Endothelial cell of umbilical vein (primary cell): Measurements from ENCODE around the gene HOXC11. TPM values are rescaled to one million over a fixed set of nuclear protein-coding genes. Genes with fewer than 3 reads are reported as not detected.

Source experiments
- BruUV-seq: library from RNA; stranded (reverse); fragments of 400-500 nt; replicated peaks from 2 replicates; lab custom pipeline; 2021; lab: Mats Ljungman, UMichigan
- CTCF ChIA-PET: fragments of 300-600, 350-600 bp; sonication (Branson Sonifier 250); formaldehyde crosslinking; loops from one replicate; lab custom pipeline; 2021; ENCODE audit warnings: antibody characterized with exemption, inconsistent platforms; lab: Charles Lee
- POLR2A ChIA-PET: fragments of 300-600, 350-600 bp; sonication (Branson Sonifier 250); formaldehyde crosslinking; loops from one replicate; lab custom pipeline; 2021; ENCODE audit warnings: antibody characterized with exemption, inconsistent platforms; lab: Charles Lee
- DNase-seq: peaks from one replicate; pipeline ENCODE4 v3.0.0-alpha.2; 2011; ENCODE audit warnings: low read depth, low spot score
- FAIRE-seq: peaks from 2 replicates; lab custom pipeline; 2011; peaks lifted over from hg19 to GRCh38; lab: Jason Lieb, UNC
- H2AFZ ChIP-seq: 2 replicates; pipeline ENCODE4 v1.6.0; 2012; ENCODE audit warnings: low read depth, low read length, control low read depth, inconsistent platforms
- H3K27ac ChIP-seq: 2 replicates; pipeline ENCODE4 v1.5.1; 2011; ENCODE audit warnings: low read depth, mild to moderate bottlenecking, control low read depth, low read length, moderate library complexity; ENCODE audit not compliant: insufficient read depth
- H3K27me3 ChIP-seq, 2 experiments: 2 replicates each; pipeline versions ENCODE4 v1.6.0 to v1.6.1; 2011; ENCODE audit warnings: low read length in 2 of 2, mixed read lengths in 1 of 2; ENCODE audit not compliant: control insufficient read depth in 2 of 2, insufficient read depth in 2 of 2
- H3K36me3 ChIP-seq, 2 experiments: 2 replicates in 1 of 2; 3 replicates in 1 of 2; pipeline ENCODE4 v1.5.1; 2011; ENCODE audit warnings: low read length in 2 of 2, mild to moderate bottlenecking in 1 of 2, moderate library complexity in 1 of 2; ENCODE audit not compliant: control insufficient read depth in 2 of 2, insufficient read depth in 2 of 2; ENCODE audit errors: extremely low read depth in 1 of 2
- H3K4me1 ChIP-seq: 3 replicates; pipeline ENCODE4 v1.5.1; 2011; ENCODE audit warnings: mild to moderate bottlenecking, low read length; ENCODE audit not compliant: control insufficient read depth, insufficient read depth; ENCODE audit errors: extremely low read depth
- H3K4me2 ChIP-seq: 2 replicates; pipeline ENCODE4 v1.6.1; 2011; ENCODE audit warnings: low read length, control low read depth, mixed read lengths; ENCODE audit not compliant: insufficient read depth
- H3K4me3 ChIP-seq, 3 experiments: fragments of 200-600 bp in 1 of 3; sonication (generic), shearing (Covaris generic) in 1 of 3; replicated peaks in 1 of 3; 2 replicates each; pipeline ENCODE4 v1.5.1; 2011 to 2016; ENCODE audit warnings: control low read depth in 3 of 3, low read length in 3 of 3, mild to moderate bottlenecking in 2 of 3, inconsistent platforms in 1 of 3, low read depth in 1 of 3, moderate library complexity in 1 of 3; ENCODE audit not compliant: insufficient read depth in 1 of 3
- H3K79me2 ChIP-seq: 2 replicates; pipeline ENCODE4 v1.6.0; 2012; ENCODE audit warnings: low read length, inconsistent platforms; ENCODE audit not compliant: control insufficient read depth, insufficient read depth
- H3K9ac ChIP-seq: replicated peaks from 2 replicates; pipeline ENCODE3; 2011; ENCODE audit warnings: low read length, control low read depth; ENCODE audit not compliant: insufficient read depth; ENCODE audit errors: extremely low read depth
- H3K9me1 ChIP-seq: replicated peaks from 3 replicates; pipeline ENCODE4 v1.6.0; 2011; ENCODE audit warnings: mild to moderate bottlenecking, low read length; ENCODE audit not compliant: control insufficient read depth, insufficient read depth; ENCODE audit errors: extremely low read depth
- H3K9me3 ChIP-seq: replicated peaks from 2 replicates; pipeline ENCODE4 v1.5.1; 2012; ENCODE audit warnings: low read length, inconsistent platforms; ENCODE audit not compliant: control insufficient read depth, insufficient read depth
- H4K20me1 ChIP-seq: replicated peaks from 2 replicates; pipeline ENCODE3; 2011; ENCODE audit warnings: mild to moderate bottlenecking, low read length; ENCODE audit not compliant: control insufficient read depth, insufficient read depth; ENCODE audit errors: extremely low read depth
- EZH2 ChIP-seq: IDR thresholded peaks from 2 replicates; pipeline ENCODE4 v1.6.1; 2012; ENCODE audit warnings: borderline replicate concordance, low read depth, mild to moderate bottlenecking, moderate library complexity, low read length, inconsistent platforms; ENCODE audit not compliant: severe bottlenecking
- FOS ChIP-seq: IDR thresholded peaks from 2 replicates; pipeline ENCODE4 v1.6.1; 2011; ENCODE audit warnings: mild to moderate bottlenecking, low read length, moderate library complexity, borderline replicate concordance; ENCODE audit not compliant: insufficient read depth
- GATA2 ChIP-seq: IDR thresholded peaks from 2 replicates; pipeline ENCODE4 v1.7.0; 2011; ENCODE audit warnings: low read depth, mild to moderate bottlenecking, moderate library complexity, mixed read lengths, low read length; ENCODE audit not compliant: insufficient read length, insufficient read depth
- JUN ChIP-seq: IDR thresholded peaks from 2 replicates; pipeline ENCODE4 v1.6.1; 2011; ENCODE audit warnings: borderline replicate concordance, low read depth; ENCODE audit not compliant: insufficient read length, insufficient read depth
- MYC ChIP-seq: IDR thresholded peaks from one replicate; pipeline ENCODE4 v1.6.1; 2011; ENCODE audit warnings: mild to moderate bottlenecking, low read depth, low read length
- POLR2A ChIP-seq: IDR thresholded peaks from 2 replicates; pipeline ENCODE4 v1.6.1; 2012; ENCODE audit warnings: low read depth, mild to moderate bottlenecking, control low read depth, low read length
- POLR2AphosphoS5 ChIP-seq: IDR thresholded peaks from 2 replicates; pipeline ENCODE4 v1.6.1; 2012; ENCODE audit warnings: low read depth, mild to moderate bottlenecking, control low read depth, low read length, moderate library complexity; ENCODE audit not compliant: insufficient read depth
- dilution Hi-C: fragments of 300-500 bp; cut with MboI; formaldehyde crosslinking; loops from one replicate; pipeline ENCODE4 v1.15.0; 2019; ENCODE audit warnings: low sequenced_read_pairs; ENCODE audit not compliant: extremely low pct_ligation_motif_present
- intact Hi-C: fragments of 100-400 bp; cut with micrococcal nuclease; formaldehyde crosslinking; loops from one replicate; pipeline ENCODE4 v1.10.0; 2022
- polyA plus RNA-seq, 4 experiments: library from polyadenylated mRNA; depleted of rRNA in 3 of 4; stranded (reverse) in 3 of 4; unstranded in 1 of 4; fragments of >200 nt; gene quantifications; 2 replicates each; pipeline versions ENCODE4 v1.2.1 to v1.2.3, GENCODE V29; 2011 to 2012; ENCODE audit warnings: missing spikeins in 1 of 4
- total RNA-seq: library from RNA; stranded (reverse); gene quantifications from 2 replicates; pipeline ENCODE4 v1.2.3, GENCODE V29; 2021
- TF ChIP-seq, protein P1 (sequence below), 2 donors: IDR thresholded peaks; 1 replicate in 1 of 2; 2 replicates in 1 of 2; pipeline ENCODE4 v1.5.1; 2011; ENCODE audit warnings: low read length in 2 of 2, mild to moderate bottlenecking in 2 of 2, moderate library complexity in 2 of 2, control low read depth in 1 of 2, inconsistent platforms in 1 of 2, low read depth in 1 of 2; ENCODE audit not compliant: insufficient read depth in 1 of 2; ENCODE audit errors: extremely low read depth in 1 of 2
- TF ChIP-seq, protein P2 (sequence below): IDR thresholded peaks from 2 replicates; pipeline ENCODE4 v1.6.1; 2011; ENCODE audit not compliant: insufficient read depth, insufficient read length

HOXC11 gene
- total and polyA plus RNA-seq, 2 donors (not counting 3 experiments of a cell fraction or from before 2014, with no cell fraction given) = not detected

DNA sequence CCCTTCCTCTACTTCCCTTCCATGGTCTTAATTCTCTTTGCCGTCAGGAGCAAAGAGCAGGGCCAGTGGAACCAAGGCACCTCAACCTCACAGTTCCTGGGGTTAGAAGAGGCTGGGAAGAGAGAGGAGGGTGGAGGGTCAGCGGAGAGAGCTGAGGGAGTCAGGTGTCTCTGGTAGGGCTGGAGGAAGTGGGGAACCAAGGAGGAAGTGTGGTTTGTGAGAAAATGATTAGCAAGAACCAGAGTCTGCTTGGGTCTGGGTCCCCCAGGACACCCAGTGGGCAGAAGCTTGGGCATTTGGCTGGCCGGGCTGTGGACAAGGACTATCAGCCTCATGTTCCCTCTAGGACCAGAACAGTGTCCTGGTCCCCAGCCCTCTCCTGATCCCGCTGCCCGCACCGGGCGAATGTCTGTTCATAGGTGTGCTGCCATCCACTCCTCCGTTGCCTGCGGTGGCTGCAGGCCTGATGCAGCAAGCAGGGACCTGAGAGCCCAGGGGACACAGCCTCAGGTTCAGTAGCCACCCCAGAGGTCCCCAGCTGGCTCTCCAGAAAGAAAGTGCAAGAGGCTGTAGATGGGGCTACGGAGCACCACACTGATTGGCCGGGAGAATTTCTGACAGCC lies 15.9 kb upstream of the HOXC11 start:
- dilution Hi-C loops = no loop called here
- no peaks in the 10 kb centered on the region for H4K20me1 ChIP-seq
- no TSS peak for BruUV-seq
- no peak overlapping the region for H2AFZ ChIP-seq
- intact Hi-C loops = no loop called here
- no peak overlapping the region for H3K4me3 ChIP-seq
- POLR2A ChIA-PET = no interaction called here
- H3K9me1 ChIP-seq = no peaks in the 10 kb centered on the region
- H3K79me2 ChIP-seq = no peaks in the 10 kb centered on the region
- H3K4me1 ChIP-seq = no peaks in the 10 kb centered on the region
- H3K36me3 ChIP-seq = no peaks in the 10 kb centered on the region
- no peak for DNase-seq
- H3K4me2 ChIP-seq = no peak overlapping the region
- CTCF ChIA-PET = no interaction called here
- peaks cover 88 to 98% of the 10 kb centered on the region in 2 experiments for H3K27me3 ChIP-seq
- FAIRE-seq = no peak
- no peaks in the 10 kb centered on the region for H3K9me3 ChIP-seq
- TF ChIP-seq, protein P1, sequence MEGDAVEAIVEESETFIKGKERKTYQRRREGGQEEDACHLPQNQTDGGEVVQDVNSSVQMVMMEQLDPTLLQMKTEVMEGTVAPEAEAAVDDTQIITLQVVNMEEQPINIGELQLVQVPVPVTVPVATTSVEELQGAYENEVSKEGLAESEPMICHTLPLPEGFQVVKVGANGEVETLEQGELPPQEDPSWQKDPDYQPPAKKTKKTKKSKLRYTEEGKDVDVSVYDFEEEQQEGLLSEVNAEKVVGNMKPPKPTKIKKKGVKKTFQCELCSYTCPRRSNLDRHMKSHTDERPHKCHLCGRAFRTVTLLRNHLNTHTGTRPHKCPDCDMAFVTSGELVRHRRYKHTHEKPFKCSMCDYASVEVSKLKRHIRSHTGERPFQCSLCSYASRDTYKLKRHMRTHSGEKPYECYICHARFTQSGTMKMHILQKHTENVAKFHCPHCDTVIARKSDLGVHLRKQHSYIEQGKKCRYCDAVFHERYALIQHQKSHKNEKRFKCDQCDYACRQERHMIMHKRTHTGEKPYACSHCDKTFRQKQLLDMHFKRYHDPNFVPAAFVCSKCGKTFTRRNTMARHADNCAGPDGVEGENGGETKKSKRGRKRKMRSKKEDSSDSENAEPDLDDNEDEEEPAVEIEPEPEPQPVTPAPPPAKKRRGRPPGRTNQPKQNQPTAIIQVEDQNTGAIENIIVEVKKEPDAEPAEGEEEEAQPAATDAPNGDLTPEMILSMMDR (IDR thresholded peaks at IDR 0.05; ENCODE audit: extremely low read depth in 1 of 2, insufficient read depth in 1 of 2, low read depth in 1 of 2, low read length in 2 of 2) = no peak
- no peak for TF ChIP-seq POLR2AphosphoS5
- TF ChIP-seq GATA2 = no peak
- TF ChIP-seq EZH2 = no peak
- TF ChIP-seq MYC = no peak
- TF ChIP-seq POLR2A = no peak
- TF ChIP-seq, protein P2, sequence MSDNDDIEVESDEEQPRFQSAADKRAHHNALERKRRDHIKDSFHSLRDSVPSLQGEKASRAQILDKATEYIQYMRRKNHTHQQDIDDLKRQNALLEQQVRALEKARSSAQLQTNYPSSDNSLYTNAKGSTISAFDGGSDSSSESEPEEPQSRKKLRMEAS = no peak
- TF ChIP-seq JUN = no peak
- no peak for TF ChIP-seq FOS
- H3K27ac ChIP-seq = no peak overlapping the region
- no peak overlapping the region for H3K9ac ChIP-seq
